Hematopoietic multipotent progenitor cell treated with erythropoietin and hydrocortisone succinate and interleukin-3 and kit ligand, for 17 days (in vitro differentiated cells): ENCODE data around the gene CDH16.
"Not testable (repeated sequence)": the region's sequence is repeated elsewhere in the genome, so short reads cannot be mapped to it uniquely, and the experiment has no call there.

ENCODE experiments used
- DNase-seq: peaks from one replicate; pipeline ENCODE4 v3.0.0-alpha.2; 2015; ENCODE audit warnings: low spot score

The CDH16 gene

DNA sequence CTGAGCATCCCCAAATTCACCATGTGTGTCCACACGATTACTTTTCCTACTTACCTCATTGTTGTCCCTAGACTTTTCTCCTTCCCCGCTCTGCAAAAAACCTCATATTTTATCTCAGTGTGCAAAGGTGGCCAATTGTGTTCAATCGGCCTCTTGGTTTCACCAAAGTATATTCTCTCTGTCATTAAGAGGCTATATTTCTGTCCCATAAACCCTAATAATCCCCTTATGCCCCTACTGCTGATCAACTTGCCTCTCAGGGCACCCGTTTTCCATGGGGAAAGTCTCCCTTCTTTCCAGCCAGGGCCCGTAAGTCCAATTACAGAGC is 28.3 kb upstream of the CDH16 start:
- DNase-seq = no peak

DNA sequence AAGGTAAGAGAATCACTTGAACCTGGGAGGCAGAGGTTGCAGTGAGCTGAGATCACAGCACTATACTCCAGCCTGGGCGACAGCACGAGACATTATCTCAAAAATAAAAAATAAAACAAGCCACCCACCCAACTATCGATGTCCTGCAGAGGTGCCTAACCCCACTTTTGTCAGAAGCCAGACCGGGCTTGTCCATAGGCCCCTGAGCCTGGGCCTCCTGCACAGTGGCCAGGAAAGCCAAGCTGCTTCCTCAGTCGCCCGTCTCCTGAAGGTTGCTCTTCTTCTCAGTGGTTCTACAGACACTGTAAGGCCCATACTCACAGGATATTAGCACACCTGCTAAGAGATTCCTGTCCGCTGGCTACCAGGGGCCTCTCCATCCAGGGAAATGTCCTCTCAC is 27.9 kb upstream of the CDH16 start:
- DNase-seq = no peak

DNA sequence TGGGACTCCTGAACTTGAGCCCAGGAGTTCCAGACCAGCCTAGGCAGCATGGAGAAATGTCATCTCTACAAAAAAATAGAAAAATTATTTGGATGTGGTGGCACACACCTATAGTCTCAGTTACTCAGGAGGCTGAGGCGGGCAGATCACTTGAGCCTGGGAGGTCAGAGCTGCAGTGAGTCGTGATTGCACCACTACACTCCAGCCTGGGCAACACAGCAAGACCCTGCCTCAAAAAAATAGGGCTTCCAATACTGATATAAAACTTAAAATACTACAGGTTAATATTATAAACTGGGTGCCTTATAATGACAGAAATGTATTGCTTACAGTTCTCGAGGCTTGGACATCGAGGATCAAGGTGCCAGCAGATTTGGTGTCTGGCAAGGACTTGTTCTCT is 27.3 kb upstream of the CDH16 start:
- DNase-seq = no peak

DNA sequence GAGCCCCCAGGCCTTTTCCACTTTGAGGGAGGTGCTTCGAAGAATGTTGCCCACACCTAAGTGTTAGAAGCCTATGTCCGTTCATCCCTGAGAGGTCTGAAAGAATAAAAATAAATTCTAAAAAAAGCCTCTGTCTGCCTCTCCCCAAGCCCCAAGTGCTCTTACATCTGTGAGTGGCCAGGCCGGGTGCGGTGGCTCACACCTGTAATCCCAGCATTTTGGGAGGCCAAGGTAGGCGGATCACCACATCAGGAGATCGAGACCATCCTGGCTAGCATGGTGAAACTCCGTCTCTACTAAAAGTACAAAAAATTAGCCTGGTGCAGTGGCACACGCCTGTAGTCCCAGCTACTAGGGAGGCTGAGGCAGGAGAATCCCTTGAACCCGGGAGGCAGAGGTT is 26.3 kb upstream of the CDH16 start:
- not testable (repeated sequence) for DNase-seq

DNA sequence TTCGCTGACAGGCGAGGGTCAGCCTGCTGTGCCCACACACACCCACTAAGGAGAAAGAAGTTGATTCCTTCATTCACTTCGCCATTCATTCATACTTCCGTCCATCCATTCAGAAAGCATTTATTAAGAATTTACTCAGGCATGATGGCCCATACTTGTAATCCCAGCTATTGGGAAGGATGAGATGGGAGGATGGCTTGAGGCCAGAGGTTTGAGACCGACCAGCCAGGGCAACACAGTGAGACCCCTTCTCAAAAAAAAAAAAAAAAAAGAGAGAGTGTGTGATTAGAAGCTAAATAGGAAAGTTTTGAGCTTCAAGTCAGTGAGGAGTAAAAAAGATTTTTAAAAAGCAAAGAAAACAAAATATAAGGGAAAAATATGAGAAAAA is 25.4 kb upstream of the CDH16 start:
- DNase-seq = no peak

DNA sequence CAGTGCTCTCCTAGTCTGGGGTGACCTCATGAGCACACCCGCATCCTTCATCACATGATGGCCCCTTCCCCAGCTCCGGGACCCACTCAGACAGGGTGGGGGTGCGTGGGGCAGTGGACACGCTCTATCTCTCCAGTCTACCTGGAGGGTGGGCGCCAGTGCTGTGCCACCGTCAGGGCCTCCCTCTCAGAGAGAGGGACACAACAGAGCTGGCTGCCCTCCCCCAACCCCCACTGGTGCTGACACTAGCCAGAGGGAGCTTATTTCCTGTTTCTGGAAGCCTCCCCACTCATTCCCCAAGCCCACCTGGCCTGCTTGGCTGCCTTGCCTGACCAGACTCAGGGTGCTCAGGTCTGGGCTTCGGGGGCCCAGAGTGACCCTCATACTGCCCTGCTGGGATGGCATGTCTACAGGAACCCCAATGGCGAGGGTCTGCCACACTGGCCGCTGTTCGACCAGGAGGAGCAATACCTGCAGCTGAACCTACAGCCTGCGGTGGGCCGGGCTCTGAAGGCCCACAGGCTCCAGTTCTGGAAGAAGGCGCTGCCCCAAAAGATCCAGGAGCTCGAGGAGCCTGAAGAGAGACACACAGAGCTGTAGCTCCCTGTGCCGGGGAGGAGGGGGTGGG is 24.9 kb upstream of the CDH16 start:
- DNase-seq = no peak

DNA sequence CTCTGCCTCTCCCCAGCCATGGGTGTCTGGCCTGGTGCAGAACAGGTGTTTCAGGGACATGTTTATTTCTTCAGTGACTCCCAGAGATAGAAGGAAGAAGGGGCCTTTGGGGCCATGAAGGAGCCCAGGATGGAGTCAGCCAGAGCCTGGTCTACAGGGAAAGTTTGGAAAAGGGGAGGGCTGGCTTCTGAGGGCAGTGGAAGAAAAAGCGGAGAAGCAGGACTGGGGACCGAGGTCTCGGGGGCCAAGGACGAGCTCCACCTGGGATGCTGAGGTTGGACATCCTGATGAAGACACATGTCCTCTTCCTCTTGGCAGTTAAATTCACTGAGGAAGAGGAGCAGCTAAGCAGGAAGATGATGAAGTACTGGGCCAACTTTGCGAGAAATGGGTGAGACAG is 24.3 kb upstream of the CDH16 start:
- DNase-seq = no peak

DNA sequence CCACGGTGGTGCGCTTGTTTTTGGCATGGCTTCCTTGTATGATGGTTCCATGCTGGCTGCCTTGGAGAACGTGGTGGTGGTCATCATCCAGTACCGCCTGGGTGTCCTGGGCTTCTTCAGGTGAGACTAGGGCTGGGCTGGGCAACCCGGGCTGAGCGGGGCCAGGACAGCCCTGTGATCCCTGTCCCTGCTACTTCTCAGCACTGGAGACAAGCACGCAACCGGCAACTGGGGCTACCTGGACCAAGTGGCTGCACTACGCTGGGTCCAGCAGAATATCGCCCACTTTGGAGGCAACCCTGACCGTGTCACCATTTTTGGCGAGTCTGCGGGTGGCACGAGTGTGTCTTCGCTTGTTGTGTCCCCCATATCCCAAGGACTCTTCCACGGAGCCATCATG is 21.6 kb upstream of the CDH16 start:
- no peak for DNase-seq

DNA sequence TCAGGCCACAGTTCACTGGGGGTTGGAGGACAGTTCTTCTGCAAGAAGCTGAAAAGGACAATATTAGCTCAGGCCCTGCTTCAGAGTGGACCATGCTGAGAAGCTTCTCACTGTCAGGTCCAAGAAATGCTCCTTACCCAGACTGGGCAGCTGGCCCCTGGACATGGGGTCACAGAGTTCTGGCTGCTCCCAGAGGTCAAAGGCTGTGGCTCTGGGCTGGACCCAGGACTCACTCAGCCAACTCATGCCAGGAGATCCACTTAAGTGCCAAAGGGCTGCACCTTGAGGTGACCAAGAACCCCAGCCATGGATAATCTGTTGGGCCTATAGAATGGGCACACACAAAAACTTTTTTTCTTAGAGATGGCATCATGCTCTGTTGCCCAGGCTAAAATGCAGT is 20.7 kb upstream of the CDH16 start:
- no peak for DNase-seq

DNA sequence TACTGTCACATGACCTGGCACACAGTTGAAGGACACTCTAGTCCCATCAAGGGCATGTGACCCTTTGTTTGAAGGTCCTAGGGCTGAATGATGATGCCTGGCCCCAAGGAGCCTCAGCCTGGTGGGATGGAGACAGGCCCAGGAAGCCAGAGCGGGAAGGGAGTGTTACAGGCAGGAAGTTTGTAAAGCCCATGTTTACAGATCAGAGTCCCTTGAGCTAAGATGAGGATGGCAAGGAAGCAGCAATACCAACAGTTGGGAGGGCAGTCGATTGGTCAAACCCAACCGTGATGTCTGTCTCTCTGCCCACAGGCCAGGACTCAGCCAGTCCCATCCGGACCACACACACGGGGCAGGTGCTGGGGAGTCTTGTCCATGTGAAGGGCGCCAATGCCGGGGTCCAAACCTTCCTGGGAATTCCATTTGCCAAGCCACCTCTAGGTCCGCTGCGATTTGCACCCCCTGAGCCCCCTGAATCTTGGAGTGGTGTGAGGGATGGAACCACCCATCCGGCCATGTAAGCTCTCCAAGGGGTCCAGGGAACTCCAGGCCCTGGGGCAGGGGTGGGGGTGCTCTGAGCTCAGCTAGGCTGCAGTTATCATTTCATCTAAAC is 19.1 kb upstream of the CDH16 start:
- DNase-seq = no peak

DNA sequence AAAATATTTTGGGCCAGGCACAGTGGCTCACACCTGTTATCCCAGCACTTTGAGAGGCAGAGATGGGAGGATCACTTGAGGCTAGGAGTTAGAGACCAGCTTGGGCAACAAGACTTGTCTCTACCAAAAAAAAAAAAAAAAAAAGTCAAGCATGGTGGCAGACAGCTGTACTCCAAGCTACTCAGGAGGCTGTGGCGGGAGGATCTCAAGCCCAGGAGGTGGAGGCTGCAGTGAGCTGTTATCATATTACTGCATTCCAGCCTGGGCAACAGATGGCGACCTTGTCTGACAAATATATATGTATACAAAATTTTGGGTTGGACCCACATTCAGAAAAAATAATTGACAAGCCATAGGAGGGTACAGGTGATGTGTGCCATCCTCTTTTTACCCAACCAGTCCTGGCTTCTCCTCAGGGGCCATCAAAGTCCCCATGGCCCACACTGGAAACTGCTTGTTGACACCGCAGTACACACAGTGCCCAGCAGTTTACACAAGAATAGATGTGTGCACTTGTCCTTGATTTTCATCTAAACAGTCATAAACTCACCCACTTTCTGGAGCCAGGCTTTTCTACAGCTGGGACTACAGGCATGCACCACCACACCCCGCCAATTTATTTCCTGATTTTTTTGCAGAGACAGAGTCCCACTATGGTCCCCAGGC is 18.3 kb upstream of the CDH16 start:
- DNase-seq = peak; percentile 45

DNA sequence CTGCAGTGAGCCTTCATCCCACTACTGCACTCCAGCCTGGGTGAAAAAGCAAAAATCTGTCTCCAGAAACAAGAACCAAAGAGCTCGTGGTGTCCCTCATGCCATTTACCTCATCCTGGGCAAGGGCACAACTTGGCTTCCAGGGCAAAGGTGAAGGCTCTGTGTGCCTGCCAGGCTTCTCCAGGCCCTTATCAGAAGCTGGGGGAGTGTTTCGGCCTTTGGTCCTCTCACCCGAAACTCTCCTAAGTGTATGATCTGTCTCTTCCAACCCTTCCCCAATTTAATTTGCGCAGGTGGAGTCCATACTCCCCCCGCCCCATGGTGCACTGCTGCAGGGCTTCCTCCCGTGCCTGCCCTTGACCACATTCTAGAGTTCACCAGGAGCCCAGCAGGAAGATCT is 17.8 kb upstream of the CDH16 start:
- DNase-seq = no peak

DNA sequence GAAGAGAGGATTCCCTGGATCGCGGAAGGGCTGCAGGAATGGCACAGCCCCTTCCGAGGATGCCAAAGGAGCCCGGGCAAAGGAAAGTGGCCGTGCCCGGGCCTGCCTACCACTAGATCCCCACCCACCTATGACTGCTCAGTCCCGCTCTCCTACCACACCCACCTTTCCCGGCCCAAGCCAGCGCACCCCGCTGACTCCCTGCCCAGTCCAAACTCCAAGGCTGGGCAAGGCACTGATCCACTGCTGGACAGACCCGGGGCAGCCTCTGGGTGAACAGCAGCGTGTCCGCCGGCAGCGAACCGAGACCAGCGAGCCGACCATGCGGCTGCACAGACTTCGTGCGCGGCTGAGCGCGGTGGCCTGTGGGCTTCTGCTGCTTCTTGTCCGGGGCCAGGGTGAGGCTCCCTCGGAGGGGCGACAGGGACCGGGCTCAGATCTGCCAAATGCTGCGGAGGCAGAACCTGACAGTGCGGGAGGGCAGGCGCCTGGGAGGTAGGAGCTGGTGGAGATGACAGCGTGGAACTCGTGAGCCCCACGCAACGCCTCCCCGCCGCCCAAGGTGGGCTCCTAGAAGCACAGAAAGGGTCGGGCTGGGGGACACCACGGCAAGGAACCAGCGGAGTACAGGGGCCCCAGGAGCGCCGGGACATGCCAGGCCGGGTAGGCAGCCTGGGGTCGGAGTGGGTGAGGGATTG is 16.8 kb upstream of the CDH16 start, which contains the start of gene CES2:
Gene CES2, plus strand, starts transcription at position 203 of the 698 bp plus-strand sequence. Its CDS starts 120 bp downstream, at position 323.
- no peak for DNase-seq

DNA sequence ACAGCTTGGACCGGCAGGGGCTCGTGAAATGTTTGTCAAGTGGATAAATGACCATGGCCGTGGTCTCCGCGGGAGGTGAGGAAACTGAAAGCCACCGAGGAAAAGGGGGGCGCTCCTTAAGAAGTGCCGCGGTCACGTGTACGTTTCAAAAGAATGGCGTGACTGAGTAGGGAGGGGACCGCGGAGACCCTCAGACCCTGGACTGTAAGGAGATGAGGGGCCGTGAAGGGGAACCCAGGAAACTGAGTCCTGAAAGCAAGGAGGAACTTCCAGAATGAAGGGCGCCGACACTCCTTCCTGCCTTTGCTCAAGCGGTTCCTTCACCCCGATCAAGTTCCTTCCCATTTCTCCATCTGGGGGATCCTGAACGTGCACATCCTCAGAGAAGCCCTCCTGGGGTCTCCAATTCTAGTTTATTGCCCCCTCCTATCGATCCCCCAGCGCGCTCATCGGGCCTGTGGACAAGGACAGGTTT is 16.2 kb upstream of the CDH16 start:
- not testable (repeated sequence) for DNase-seq

DNA sequence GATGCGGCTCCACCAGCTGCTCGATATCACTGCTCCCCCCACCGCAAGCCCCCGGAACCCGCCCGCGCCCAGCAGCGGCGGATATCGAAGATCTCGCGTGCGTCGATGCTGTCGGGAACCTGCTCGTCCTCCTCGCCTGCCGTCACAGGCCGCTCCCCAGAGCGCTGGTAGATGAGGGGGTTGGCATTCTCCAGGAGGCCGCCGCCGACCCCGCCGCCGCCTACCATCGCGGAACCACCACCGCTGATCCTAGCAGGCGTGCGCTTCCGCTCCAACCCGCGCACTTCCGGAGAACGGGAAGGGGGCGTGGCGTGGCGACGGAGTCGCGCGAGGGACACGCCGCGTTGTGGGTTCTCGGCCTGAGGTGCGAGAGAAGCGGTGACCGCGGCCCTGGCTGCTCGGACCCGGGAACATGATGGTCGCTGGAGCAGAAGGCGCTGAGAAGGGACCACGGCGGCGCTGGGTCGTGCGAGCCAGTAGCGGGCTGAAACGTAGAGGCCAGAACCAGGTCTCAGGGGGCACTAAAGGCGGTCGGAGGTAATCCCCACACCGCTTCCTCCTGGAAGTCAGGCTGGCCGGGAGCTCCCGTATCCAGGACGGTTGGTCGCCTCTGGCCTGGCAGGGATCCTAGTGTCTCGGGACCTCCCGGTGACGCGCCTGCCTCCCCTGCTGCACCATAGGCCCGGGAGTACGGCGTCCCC is 15.6 kb upstream of the CDH16 start, which contains the start of gene CIAO2B:
Gene CIAO2B, minus strand, starts transcription at position 265 of the 701 bp plus-strand sequence. Its CDS starts 38 bp downstream, at position 227.
- DNase-seq = peak; percentile 87

DNA sequence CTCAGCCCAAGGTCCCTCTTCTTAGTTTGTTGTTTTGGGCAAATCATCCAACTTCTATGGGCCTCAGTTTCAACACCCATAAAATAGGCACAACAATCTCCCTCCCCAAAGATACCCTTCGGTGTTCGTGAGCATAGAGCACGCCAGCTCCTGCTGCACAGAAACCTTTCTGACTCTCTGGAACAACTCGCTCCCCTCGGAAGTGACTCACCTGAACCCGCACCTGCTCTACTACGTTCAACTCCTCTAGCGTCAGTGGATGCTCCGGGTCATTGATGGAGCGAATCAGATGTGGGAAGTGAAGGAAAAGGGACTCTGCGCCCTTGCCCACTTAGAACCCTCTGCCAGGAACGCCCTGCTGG is 15.1 kb upstream of the CDH16 start:
- DNase-seq = no peak

DNA sequence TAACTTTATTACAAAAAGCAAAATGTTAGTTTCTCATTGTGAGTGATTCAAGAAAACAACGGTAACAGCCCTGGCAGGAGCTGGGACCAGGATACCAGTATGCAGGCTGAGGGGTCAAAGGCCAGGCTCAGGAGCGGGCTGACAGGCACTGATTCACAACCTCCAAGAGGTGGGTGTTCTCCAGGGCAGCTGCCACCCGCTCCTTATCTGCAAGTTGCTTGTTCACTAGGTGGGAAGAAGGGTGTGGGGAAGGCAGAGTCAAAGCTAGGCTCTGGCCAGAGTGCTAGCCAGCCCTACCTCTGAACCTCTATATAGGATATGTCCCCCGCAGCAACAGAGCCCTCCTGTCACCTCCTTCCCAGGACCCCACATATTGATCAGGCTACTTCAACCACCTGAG is 13.4 kb upstream of the CDH16 start:
- no peak for DNase-seq

DNA sequence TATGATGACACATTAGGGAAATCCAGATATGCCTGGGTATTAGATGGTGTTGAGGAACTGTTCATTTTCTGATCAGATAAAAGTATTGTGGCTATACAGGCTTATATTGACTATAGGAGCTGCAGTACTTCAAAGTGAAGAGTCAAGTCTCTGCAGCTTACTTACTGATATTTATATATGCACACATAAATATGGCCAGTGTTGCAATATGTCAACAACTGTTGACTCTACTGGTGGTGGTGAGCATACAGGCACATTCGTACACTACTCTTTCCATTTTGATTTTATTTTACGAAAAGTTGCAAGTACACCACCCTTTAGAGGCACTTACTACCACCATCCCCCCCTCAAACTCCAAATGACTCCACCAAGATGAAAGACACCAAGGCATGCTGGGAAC is 13.0 kb upstream of the CDH16 start:
- DNase-seq = no peak

DNA sequence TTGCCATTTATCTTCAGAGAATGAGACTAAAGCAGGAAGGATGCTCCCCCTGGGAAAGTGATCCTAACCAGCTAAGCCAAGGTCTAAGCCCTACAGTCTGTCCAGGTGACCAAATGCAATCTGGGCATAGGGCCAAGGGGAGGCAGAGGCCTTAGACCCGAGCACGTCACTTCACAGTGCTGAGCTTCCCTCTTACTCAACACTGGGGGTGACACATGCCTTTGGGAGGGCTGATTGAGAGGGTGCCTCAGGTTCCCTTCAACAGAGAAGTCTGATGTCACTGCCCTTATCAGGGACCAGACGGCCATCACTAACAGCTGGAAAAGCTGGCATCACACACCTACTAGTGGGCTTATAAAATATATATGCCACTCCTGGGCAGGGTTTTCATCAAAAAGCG is 11.5 kb upstream of the CDH16 start:
- peak; percentile 76 for DNase-seq

DNA sequence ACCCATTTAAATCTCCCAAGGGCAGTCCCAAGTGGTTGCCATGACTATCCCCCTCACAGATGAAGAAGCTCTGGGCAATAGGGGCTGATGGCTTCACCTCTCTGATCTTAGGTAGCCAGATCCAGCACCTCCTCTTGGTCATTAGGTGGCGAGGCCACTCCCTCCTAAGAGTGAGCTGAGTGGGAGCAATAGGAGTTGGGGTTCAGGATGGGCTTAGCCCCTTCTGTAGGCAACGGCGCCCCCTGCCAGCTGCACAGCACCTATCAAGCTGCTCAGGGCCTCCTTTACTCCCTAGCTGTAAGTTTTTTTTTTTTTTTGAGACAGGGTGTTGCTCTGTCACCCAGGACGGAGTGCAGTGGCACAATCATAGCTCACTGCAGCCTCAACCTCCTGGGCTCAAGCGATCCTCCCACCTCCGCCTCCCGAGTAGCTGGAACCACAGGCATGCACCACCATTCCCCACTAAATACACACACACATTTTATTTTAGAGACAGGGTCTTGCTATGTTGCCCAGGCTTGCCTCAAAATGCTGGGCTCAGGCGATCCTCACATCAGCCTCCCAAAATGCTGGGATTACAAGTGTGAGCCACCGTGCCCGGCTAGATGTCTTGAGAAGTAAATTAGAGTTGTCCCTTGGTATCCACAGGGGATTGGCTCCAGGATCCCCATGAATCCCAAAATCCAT is 10.2 kb upstream of the CDH16 start:
- DNase-seq = peak; percentile 55

DNA sequence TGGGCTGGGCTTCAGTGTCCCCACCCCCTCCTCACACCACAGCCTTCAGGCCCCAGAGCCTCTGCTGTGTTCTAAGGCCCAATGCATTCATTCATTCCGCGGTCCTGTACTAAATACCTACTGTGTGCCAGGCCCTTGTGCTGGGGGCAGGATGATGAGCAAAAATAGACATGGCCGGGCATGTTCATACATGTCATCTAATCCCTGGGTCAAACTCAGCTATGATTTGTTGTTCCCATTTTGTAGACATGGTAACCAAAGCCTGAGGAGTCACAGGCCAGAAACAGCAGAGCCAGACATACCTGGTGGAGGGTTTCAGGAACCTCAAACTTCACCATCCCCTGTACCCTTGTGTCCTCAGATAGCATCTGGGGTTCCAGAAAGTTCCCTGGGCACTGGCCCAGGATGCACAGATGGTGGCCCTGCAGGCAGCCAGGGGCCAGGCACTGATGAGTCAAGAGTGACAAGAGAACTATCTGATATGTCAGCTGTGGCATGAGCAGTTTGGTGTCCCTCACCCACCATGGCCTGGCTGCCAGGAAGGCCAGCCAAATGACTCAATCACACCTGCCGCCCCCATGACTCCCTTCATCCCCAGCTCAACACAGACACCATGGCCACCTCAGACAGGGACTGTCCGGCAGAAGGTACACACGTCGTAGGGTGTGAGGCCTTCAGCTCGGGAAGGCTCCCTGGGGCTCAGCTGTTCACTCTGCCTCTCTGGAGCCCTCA is 9.4 kb upstream of the CDH16 start:
- peak; percentile 68 for DNase-seq
